ENCODE data around the gene HEPACAM2.

- TF ChIP-seq CTCF (IDR thresholded peaks at IDR 0.05), result no peak
- TF ChIP-seq POLR2A (IDR thresholded peaks at IDR 0.05), result no peak
These were observed 9.3 kb upstream of the HEPACAM2 start for GRCh38 chr7:93235541-93235940.
